ENCODE results near the gene RIPOR3.
"Not testable (repeated sequence)": the region's sequence is repeated elsewhere in the genome, so short reads cannot be mapped to it uniquely, and the experiment has no call there.

- not testable (repeated sequence) for TF ChIP-seq POLR2A, CTCF (IDR thresholded peaks at IDR 0.05)
Measured at GRCh38 chr20:50703651-50704438, 12.5 kb upstream of the RIPOR3 start.
